HepG2 (cell line): ENCODE measurements around the gene C2orf81. TPM values are rescaled to one million over a fixed set of nuclear protein-coding genes. Genes with fewer than 3 reads are reported as not detected.
A peak's percentile ranks its signal among the peaks of the same experiment; 100 is the strongest.

Experiments used
- AKNA ChIP-seq: sonication (generic); formaldehyde crosslinking; IDR thresholded peaks from 2 replicates; pipeline ENCODE4 v1.4.0; 2020; ENCODE audit warnings: missing genetic modification reagents, borderline replicate concordance
- CEBPG ChIP-seq: IDR thresholded peaks from 2 replicates; pipeline ENCODE4 v1.6.1; 2016
- DNMT1 ChIP-seq: sonication (generic); formaldehyde crosslinking; IDR thresholded peaks from 2 replicates; pipeline ENCODE4 v1.5.1; 2020; ENCODE audit warnings: mild to moderate bottlenecking, missing genetic modification reagents
- EHMT2 ChIP-seq: fragments of 200-600 bp; sonication (generic); IDR thresholded peaks from 2 replicates; pipeline ENCODE4 v1.7.0; 2017; ENCODE audit warnings: antibody characterized with exemption, low read depth, low read length, borderline replicate concordance
- FOXM1 ChIP-seq: sonication (generic); formaldehyde crosslinking; IDR thresholded peaks from 2 replicates; pipeline ENCODE4 v1.5.0; 2020; ENCODE audit warnings: missing genetic modification reagents
- FOXO1 ChIP-seq: sonication (generic); formaldehyde crosslinking; IDR thresholded peaks from 2 replicates; pipeline ENCODE4 v1.4.0; 2020; ENCODE audit warnings: missing genetic modification reagents
- HNRNPUL1 ChIP-seq: fragments of 200-400 bp; formaldehyde crosslinking; IDR thresholded peaks from 2 replicates; pipeline ENCODE4 v1.6.1; 2017; ENCODE audit warnings: low read depth, mild to moderate bottlenecking, low read length, moderate library complexity
- HOXD1 ChIP-seq: sonication (generic); formaldehyde crosslinking; IDR thresholded peaks from 2 replicates; pipeline ENCODE4 v1.5.0; 2020; ENCODE audit warnings: missing genetic modification reagents
- KLF16 ChIP-seq, 2 experiments: sonication (generic) in 1 of 2; formaldehyde crosslinking in 1 of 2; IDR thresholded peaks; 2 replicates each; pipeline versions ENCODE4 v1.6.1 to v1.8.0; 2016 to 2023; ENCODE audit warnings: missing genetic modification reagents in 2 of 2, missing compliant biosample characterization in 1 of 2
- SOX5 ChIP-seq: IDR thresholded peaks from 2 replicates; pipeline ENCODE4 v1.6.1; 2016; ENCODE audit warnings: borderline replicate concordance
- SOX6 ChIP-seq, 2 experiments: fragments of 450-650 bp in 1 of 2; sonication (generic) in 1 of 2; formaldehyde crosslinking in 1 of 2; IDR thresholded peaks; 2 replicates each; pipeline versions ENCODE4 v1.4.0 to v1.6.1; 2017 to 2020; ENCODE audit warnings: antibody characterized with exemption in 1 of 2, mild to moderate bottlenecking in 1 of 2, missing genetic modification reagents in 1 of 2
- SP5 ChIP-seq: IDR thresholded peaks from 2 replicates; pipeline ENCODE4 v1.6.1; 2016; ENCODE audit warnings: low read depth, borderline replicate concordance
- THAP7 ChIP-seq: sonication (generic); formaldehyde crosslinking; IDR thresholded peaks from 2 replicates; pipeline ENCODE4 v1.8.1; 2023; ENCODE audit warnings: mild to moderate bottlenecking, missing genetic modification reagents
- ZNF230 ChIP-seq: sonication (generic); formaldehyde crosslinking; IDR thresholded peaks from 2 replicates; pipeline ENCODE4 v1.4.0; 2020; ENCODE audit warnings: mild to moderate bottlenecking, missing genetic modification reagents
- ZNF232 ChIP-seq: sonication (generic); formaldehyde crosslinking; IDR thresholded peaks from 2 replicates; pipeline ENCODE4 v1.4.0; 2020; ENCODE audit warnings: missing genetic modification reagents, borderline replicate concordance
- ZNF343 ChIP-seq: sonication (generic); formaldehyde crosslinking; IDR thresholded peaks from 2 replicates; pipeline ENCODE4 v1.4.0; 2020; ENCODE audit warnings: mild to moderate bottlenecking, missing genetic modification reagents
- ZNF496 ChIP-seq: sonication (generic); formaldehyde crosslinking; IDR thresholded peaks from 2 replicates; pipeline ENCODE4 v1.8.1; 2023; ENCODE audit warnings: mild to moderate bottlenecking, moderate library complexity, missing genetic modification reagents; ENCODE audit not compliant: insufficient replicate concordance
- ZNF782 ChIP-seq: sonication (generic); formaldehyde crosslinking; IDR thresholded peaks from 2 replicates; pipeline ENCODE4 v1.4.0; 2020; ENCODE audit warnings: missing genetic modification reagents, mild to moderate bottlenecking, borderline replicate concordance
- polyA plus RNA-seq, 8 experiments: library from polyadenylated mRNA; depleted of rRNA in 3 of 8; stranded (reverse) in 7 of 8; unstranded in 1 of 8; fragments of >200 nt; fragmentation: Illumina TruSeq in 4 of 8; extraction: Trizol in 4 of 8; gene quantifications; 2 replicates each; pipeline versions ENCODE4 v1.2.1 to v1.2.3, GENCODE V29; 2011 to 2016; ENCODE audit warnings: low read depth in 4 of 8, missing spikeins in 1 of 8, mixed read lengths in 1 of 8; ENCODE audit not compliant: insufficient read depth in 1 of 8
- total RNA-seq, 5 experiments: library from RNA; depleted of rRNA; stranded (reverse); fragments of >200 nt; fragmentation: Illumina TruSeq; extraction: Trizol; gene quantifications; 2 replicates each; pipeline ENCODE4 v1.2.3, GENCODE V29; 2016; ENCODE audit warnings: low read depth in 1 of 5
- TF ChIP-seq, protein P1 (sequence below): sonication (generic); formaldehyde crosslinking; IDR thresholded peaks from 2 replicates; pipeline ENCODE4 v1.5.0; 2020; ENCODE audit warnings: mild to moderate bottlenecking, missing genetic modification reagents, borderline replicate concordance

Gene C2orf81
- total and polyA plus RNA-seq, 2 of the 13 experiments (the other 11 are each of a cell fraction or from before 2014, with no cell fraction given), result 0.15 to 0.17 TPM

DNA sequence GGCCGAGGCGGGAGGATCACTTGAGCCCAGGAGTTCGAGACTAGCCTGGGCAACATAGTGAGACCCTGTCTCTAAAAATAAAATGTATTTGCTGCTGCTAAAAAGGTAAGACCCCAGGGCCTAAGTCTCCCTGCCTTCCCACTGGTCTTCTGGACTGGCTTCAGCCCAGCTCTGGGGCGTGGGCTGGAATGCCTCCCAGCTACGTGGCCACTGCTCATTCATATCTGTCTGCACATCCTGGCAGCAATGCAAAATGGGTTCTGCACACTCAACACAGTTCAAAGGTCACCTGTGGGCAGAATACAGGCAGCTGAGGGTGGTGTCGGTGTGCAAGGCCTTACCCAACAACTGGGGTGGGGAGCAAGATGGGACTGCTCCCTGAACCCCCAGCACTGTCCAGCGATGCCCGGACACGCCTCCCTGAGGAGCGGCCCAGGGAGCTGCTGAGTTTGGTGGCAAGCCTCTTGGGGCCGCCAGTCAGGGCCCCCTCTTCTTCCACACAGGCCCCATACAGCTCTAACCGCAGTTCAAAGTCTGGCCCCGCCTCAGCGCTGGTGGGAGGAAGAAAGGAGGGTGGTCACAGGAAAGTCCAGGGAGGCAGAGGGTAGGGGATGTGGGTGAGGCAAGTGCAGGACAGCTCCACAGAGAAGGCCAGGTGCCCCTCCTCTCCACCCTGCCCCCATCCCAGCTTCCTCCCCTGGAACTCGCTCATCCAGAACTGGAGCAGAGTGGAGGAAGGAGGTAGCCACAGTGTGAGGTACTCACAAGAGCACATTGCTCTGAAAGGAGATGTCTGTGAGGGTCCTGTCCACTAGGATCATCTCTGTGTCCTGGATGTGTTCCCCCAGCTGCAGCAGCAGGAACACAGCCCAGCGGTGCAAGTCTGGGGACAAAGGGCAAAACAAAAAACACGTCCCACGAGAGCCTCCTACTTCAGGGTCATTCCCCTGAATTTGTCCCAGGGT is 8.3 kb upstream of the C2orf81 start (continued):
- TF ChIP-seq HNRNPUL1 (no peak), AKNA (CRISPR knock-in tag) (no peak), EHMT2 (peak; percentile 63; the same call in 1 of the 2 replicates), SP5 (CRISPR knock-in tag) (peak; percentile 98), THAP7 (CRISPR knock-in tag) (0 out of 2 replicates have a peak, but pooled peaks have one; percentile 41), FOXM1 (CRISPR knock-in tag) (no peak), ZNF230 (CRISPR knock-in tag) (no peak), FOXO1 (CRISPR knock-in tag) (peak; percentile 57; the same call in 1 of the 2 replicates), SOX5 (peak; percentile 64), ZNF343 (CRISPR knock-in tag) (peak; percentile 96), KLF16 (CRISPR knock-in tag; IDR thresholded peaks at IDR 0.05) (peak in 1 of 2 experiments; percentile 82; a peak in 2 of 4 replicates), ZNF782 (CRISPR knock-in tag) (0 out of 2 replicates have a peak, but pooled peaks have one; percentile 68), DNMT1 (peak; percentile 92; the same call in 1 of the 2 replicates), ZNF496 (no peak), HOXD1 (CRISPR knock-in tag) (no peak), SOX6 (IDR thresholded peaks at IDR 0.05) (no peak), SOX6 (CRISPR knock-in tag; IDR thresholded peaks at IDR 0.05) (peak; percentile 80), ZNF232 (no peak), CEBPG (CRISPR knock-in tag) (peak; percentile 33)
- TF ChIP-seq, protein P1, sequence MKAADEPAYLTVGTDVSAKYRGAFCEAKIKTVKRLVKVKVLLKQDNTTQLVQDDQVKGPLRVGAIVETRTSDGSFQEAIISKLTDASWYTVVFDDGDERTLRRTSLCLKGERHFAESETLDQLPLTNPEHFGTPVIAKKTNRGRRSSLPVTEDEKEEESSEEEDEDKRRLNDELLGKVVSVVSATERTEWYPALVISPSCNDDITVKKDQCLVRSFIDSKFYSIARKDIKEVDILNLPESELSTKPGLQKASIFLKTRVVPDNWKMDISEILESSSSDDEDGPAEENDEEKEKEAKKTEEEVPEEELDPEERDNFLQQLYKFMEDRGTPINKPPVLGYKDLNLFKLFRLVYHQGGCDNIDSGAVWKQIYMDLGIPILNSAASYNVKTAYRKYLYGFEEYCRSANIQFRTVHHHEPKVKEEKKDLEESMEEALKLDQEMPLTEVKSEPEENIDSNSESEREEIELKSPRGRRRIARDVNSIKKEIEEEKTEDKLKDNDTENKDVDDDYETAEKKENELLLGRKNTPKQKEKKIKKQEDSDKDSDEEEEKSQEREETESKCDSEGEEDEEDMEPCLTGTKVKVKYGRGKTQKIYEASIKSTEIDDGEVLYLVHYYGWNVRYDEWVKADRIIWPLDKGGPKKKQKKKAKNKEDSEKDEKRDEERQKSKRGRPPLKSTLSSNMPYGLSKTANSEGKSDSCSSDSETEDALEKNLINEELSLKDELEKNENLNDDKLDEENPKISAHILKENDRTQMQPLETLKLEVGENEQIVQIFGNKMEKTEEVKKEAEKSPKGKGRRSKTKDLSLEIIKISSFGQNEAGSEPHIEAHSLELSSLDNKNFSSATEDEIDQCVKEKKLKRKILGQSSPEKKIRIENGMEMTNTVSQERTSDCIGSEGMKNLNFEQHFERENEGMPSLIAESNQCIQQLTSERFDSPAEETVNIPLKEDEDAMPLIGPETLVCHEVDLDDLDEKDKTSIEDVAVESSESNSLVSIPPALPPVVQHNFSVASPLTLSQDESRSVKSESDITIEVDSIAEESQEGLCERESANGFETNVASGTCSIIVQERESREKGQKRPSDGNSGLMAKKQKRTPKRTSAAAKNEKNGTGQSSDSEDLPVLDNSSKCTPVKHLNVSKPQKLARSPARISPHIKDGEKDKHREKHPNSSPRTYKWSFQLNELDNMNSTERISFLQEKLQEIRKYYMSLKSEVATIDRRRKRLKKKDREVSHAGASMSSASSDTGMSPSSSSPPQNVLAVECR (CRISPR knock-in tag), result peak; percentile 83; the same call in 1 of the 2 replicates
